ENCODE results near the gene ARAP3. TPM values are rescaled to one million over a fixed set of nuclear protein-coding genes. Genes with fewer than 3 reads are reported as not detected.

ARAP3 gene
- total and polyA plus RNA-seq, 8 donors = 1.2 to 11.9 (median 2.3) TPM

DNA sequence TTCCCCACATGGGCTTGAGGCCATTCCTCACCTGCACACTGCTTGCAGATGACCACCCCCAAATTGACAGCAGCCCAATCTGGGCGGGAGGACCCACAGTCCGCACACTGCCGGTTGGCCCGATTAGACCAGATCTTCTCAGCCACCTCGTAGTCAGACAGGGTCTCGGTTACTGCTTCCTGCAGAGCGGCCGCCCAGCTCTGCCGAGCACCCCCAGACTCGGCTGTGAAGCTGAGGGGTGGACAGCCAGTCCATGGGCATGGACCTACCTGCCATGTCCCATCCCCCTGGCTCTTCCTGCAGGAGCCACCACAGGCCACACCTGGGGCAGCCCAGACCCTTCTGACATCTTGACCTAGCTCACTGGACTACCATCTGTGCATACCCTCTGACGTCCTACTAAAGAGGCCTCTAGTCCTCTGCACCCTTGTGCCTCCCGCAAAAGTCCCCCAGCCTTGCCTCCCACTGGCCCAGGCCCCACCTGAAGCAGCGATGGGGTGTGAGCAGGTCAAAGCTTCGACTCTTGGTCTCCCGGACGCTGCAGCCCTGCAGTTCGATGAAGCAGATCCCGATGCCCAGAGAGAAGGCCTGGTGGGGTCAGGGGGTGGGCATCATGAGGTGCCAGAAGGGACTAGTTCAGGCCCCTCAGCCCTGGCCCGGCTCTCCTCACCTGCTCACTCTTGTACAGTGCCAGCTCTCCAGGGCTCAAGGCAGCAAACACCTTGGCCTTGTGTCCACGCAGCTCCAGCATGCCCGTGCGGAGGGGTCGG, 9.8 kb downstream of the ARAP3 start:
- H3K27ac ChIP-seq = no peak overlapping the region
- no peaks in the 10 kb centered on the region for H3K36me3 ChIP-seq
- intact Hi-C loops (cut with DNase I) = no loop called here
- no peaks in the 10 kb centered on the region for H3K27me3 ChIP-seq
- H3K4me3 ChIP-seq = no peak overlapping the region
- WGBS, 2 donors = 78 to 85% methylated on average over 23 of the region's 23 CpGs
- no peak for TF ChIP-seq CTCF (IDR thresholded peaks at IDR 0.05)
- ATAC-seq = no peak
- H3K4me1 ChIP-seq = no peaks in the 10 kb centered on the region
- H3K9me3 ChIP-seq = no peaks in the 10 kb centered on the region
- DNase-seq = no peak
- no peak for FAIRE-seq

- no peaks in the 10 kb centered on the region for H3K9me3 ChIP-seq
- no peak overlapping the region for H3K4me3 ChIP-seq
- H3K27ac ChIP-seq = no peak overlapping the region
- no peaks in the 10 kb centered on the region for H3K36me3 ChIP-seq
- FAIRE-seq = no peak
- no peaks in the 10 kb centered on the region for H3K27me3 ChIP-seq
- H3K4me1 ChIP-seq = peaks cover 0 to 4% (median 0%) of the 10 kb centered on the region in 3 donors
- DNase-seq = no peak
- no peak for ATAC-seq
- intact Hi-C loops (cut with DNase I) = no loop called here
- WGBS, 2 donors = 71 to 85% methylated on average over 4 of the region's 4 CpGs
- TF ChIP-seq CTCF (IDR thresholded peaks at IDR 0.05) = no peak
These were observed 12.5 kb downstream of the ARAP3 start for GRCh38 chr5:141669520-141669919.

GRCh38 chr5:141668601-141669265, 13.3 kb downstream of the ARAP3 start:
- no peaks in the 10 kb centered on the region for H3K27me3 ChIP-seq
- WGBS, 2 donors = 76 to 80% methylated on average over 8 of the region's 8 CpGs
- intact Hi-C loops (cut with DNase I) = no loop called here
- peaks cover 0 to 4% (median 0%) of the 10 kb centered on the region in 3 donors for H3K4me1 ChIP-seq
- H3K36me3 ChIP-seq = no peaks in the 10 kb centered on the region
- ATAC-seq (no peak), FAIRE-seq (no peak), DNase-seq (no peak)
- no peak overlapping the region for H3K4me3 ChIP-seq
- no peaks in the 10 kb centered on the region for H3K9me3 ChIP-seq
- H3K27ac ChIP-seq = no peak overlapping the region
- TF ChIP-seq CTCF (IDR thresholded peaks at IDR 0.05) = no peak

GRCh38 chr5:141665995-141666940, 15.8 kb downstream of the ARAP3 start:
- no peak overlapping the region for H3K27ac ChIP-seq
- H3K36me3 ChIP-seq = no peaks in the 10 kb centered on the region
- intact Hi-C loops (cut with DNase I) = no loop called here
- TF ChIP-seq CTCF (IDR thresholded peaks at IDR 0.05) = no peak
- H3K9me3 ChIP-seq = no peaks in the 10 kb centered on the region
- ATAC-seq = no peak
- no peaks in the 10 kb centered on the region for H3K27me3 ChIP-seq
- peaks cover 0 to 4% (median 0%) of the 10 kb centered on the region in 3 donors for H3K4me1 ChIP-seq
- WGBS, 2 donors = 91 to 94% methylated on average over 18 of the region's 18 CpGs
- DNase-seq = no peak
- H3K4me3 ChIP-seq = no peak overlapping the region
- no peak for FAIRE-seq
